ENCODE data around the gene DPPA3. TPM values are rescaled to one million over a fixed set of nuclear protein-coding genes. Genes with fewer than 3 reads are reported as not detected.

The DPPA3 gene
- total RNA-seq, 1 donor from 2014 or later, result not detected

Other genes starting within 250 kb of the DPPA3 start
- gene CD163, start 207.7 kb upstream of the DPPA3 start, total RNA-seq, result not detected in 2 replicates
- gene APOBEC1, start 45.5 kb upstream of the DPPA3 start, total RNA-seq, result not detected in 2 replicates
- not detected in 2 replicates for gene GDF3, start 15.7 kb upstream of the DPPA3 start, total RNA-seq
- gene CLEC4C, start 35.9 kb downstream of the DPPA3 start, total RNA-seq, result not detected in 2 replicates
- gene NANOGNB, start 53.8 kb downstream of the DPPA3 start, total RNA-seq, result not detected in 2 replicates
- gene NANOG, start 78.0 kb downstream of the DPPA3 start, total RNA-seq, result 0.08 and 0.50 TPM in 2 replicates
- gene SLC2A14, start 161.5 kb downstream of the DPPA3 start, total RNA-seq, result 1.9 and 2.3 TPM in 2 replicates
- 73.5 and 80.3 TPM in 2 replicates for gene SLC2A3, start 224.8 kb downstream of the DPPA3 start, total RNA-seq